ENCODE data around the gene APOH.

The APOH gene

GRCh38 chr17:66192378-66192687, 36.9 kb downstream of the APOH start:
- DNase-seq (ENCODE audit: low read depth, low spot score), result no peak

GRCh38 chr17:66191593-66192377, 37.4 kb downstream of the APOH start, which contains the start of gene CEP112:
Gene CEP112 (minus strand): TSS chr17:66192133.
- peak; percentile 42 for DNase-seq (ENCODE audit: low read depth, low spot score)

GRCh38 chr17:66190738-66191592, 38.2 kb downstream of the APOH start:
- no peak for DNase-seq (ENCODE audit: low read depth, low spot score)

GRCh38 chr17:66187718-66188117, 41.5 kb downstream of the APOH start:
- no peak for DNase-seq (ENCODE audit: low read depth, low spot score)

- DNase-seq (ENCODE audit: low read depth, low spot score), result no peak
These were observed 43.4 kb downstream of the APOH start for GRCh38 chr17:66185862-66186261.

- DNase-seq (ENCODE audit: low read depth, low spot score), result no peak
These were observed 44.8 kb downstream of the APOH start for GRCh38 chr17:66184392-66184791.

- DNase-seq (ENCODE audit: low read depth, low spot score), result no peak
These were observed 45.7 kb downstream of the APOH start for GRCh38 chr17:66183529-66183928.

- no peak for DNase-seq (ENCODE audit: low read depth, low spot score)
These were observed 50.6 kb downstream of the APOH start for GRCh38 chr17:66178642-66179041.

GRCh38 chr17:66177048-66177447, 52.2 kb downstream of the APOH start:
- DNase-seq (ENCODE audit: low read depth, low spot score), result no peak

GRCh38 chr17:66175892-66176291, 53.3 kb downstream of the APOH start:
- no peak for DNase-seq (ENCODE audit: low read depth, low spot score)

GRCh38 chr17:66172691-66173223, 56.5 kb downstream of the APOH start:
- DNase-seq (ENCODE audit: low read depth, low spot score), result no peak

- DNase-seq (ENCODE audit: low read depth, low spot score), result no peak
These were observed 57.1 kb downstream of the APOH start for GRCh38 chr17:66172144-66172543.

GRCh38 chr17:66171692-66172091, 57.5 kb downstream of the APOH start:
- DNase-seq (ENCODE audit: low read depth, low spot score), result no peak

- DNase-seq (ENCODE audit: low read depth, low spot score), result no peak
These were observed 58.0 kb downstream of the APOH start for GRCh38 chr17:66171172-66171571.

GRCh38 chr17:66169839-66170238, 59.4 kb downstream of the APOH start:
- DNase-seq (ENCODE audit: low read depth, low spot score), result no peak

GRCh38 chr17:66167189-66167815, 61.9 kb downstream of the APOH start:
- no peak for DNase-seq (ENCODE audit: low read depth, low spot score)

- DNase-seq (ENCODE audit: low read depth, low spot score), result no peak
These were observed 63.6 kb downstream of the APOH start for GRCh38 chr17:66165537-66166123.

Measured in iPS DF 19.7 (cell line).